ENCODE data around the gene OR1S2. TPM values are rescaled to one million over a fixed set of nuclear protein-coding genes. Genes with fewer than 3 reads are reported as not detected.

The OR1S2 gene
- polyA plus RNA-seq, 1 donor: not detected

GRCh38 chr11:58186938-58187337 is 17.0 kb downstream of the OR1S2 start:
- no CpG with 5 or more reads among the region's 4 CpGs for WGBS (ENCODE audit: insufficient coverage, low lambda C conversion rate)
- peaks cover 7% of the 10 kb centered on the region for H3K4me1 ChIP-seq (ENCODE audit: control insufficient read depth, insufficient read depth, low read length)
- no peak overlapping the region for H3K27ac ChIP-seq (ENCODE audit: low read length)
- no peaks in the 10 kb centered on the region for H3K27me3 ChIP-seq (ENCODE audit: control insufficient read depth, insufficient read depth, low read length)
- no peak overlapping the region for H3K4me3 ChIP-seq (ENCODE audit: low read length)
- DNase-seq: no peak
- no peaks in the 10 kb centered on the region for H3K36me3 ChIP-seq (ENCODE audit: control insufficient read depth, insufficient read depth, low read length)
- H3K9me3 ChIP-seq (ENCODE audit: control insufficient read depth, low read depth, low read length): peaks cover 7% of the 10 kb centered on the region

GRCh38 chr11:58179648-58180047 is 24.3 kb downstream of the OR1S2 start:
- Histone ChIP-seq H3K9me3 (ENCODE audit: control insufficient read depth, low read depth, low read length) (no peaks in the 10 kb centered on the region), H3K27ac (ENCODE audit: low read length) (no peak overlapping the region), H3K4me1 (ENCODE audit: control insufficient read depth, insufficient read depth, low read length) (no peaks in the 10 kb centered on the region), H3K27me3 (ENCODE audit: control insufficient read depth, insufficient read depth, low read length) (no peaks in the 10 kb centered on the region), H3K36me3 (ENCODE audit: control insufficient read depth, insufficient read depth, low read length) (no peaks in the 10 kb centered on the region), H3K4me3 (ENCODE audit: low read length) (no peak overlapping the region)
- DNase-seq: no peak
- no CpG with 5 or more reads among the region's 7 CpGs for WGBS (ENCODE audit: insufficient coverage, low lambda C conversion rate)

- Histone ChIP-seq H3K4me1 (ENCODE audit: control insufficient read depth, insufficient read depth, low read length) (no peaks in the 10 kb centered on the region), H3K4me3 (ENCODE audit: low read length) (no peak overlapping the region), H3K36me3 (ENCODE audit: control insufficient read depth, insufficient read depth, low read length) (no peaks in the 10 kb centered on the region), H3K27ac (ENCODE audit: low read length) (no peak overlapping the region), H3K9me3 (ENCODE audit: control insufficient read depth, low read depth, low read length) (no peaks in the 10 kb centered on the region), H3K27me3 (ENCODE audit: control insufficient read depth, insufficient read depth, low read length) (no peaks in the 10 kb centered on the region)
- 64% methylated on average over 3 of the region's 6 CpGs for WGBS (ENCODE audit: insufficient coverage, low lambda C conversion rate)
- no peak for DNase-seq
These were observed 25.5 kb downstream of the OR1S2 start for GRCh38 chr11:58178444-58178843.

GRCh38 chr11:58177409-58178054 is 26.4 kb downstream of the OR1S2 start:
- 89% methylated on average over 5 of the region's 5 CpGs for WGBS (ENCODE audit: insufficient coverage, low lambda C conversion rate)
- Histone ChIP-seq H3K9me3 (ENCODE audit: control insufficient read depth, low read depth, low read length) (no peaks in the 10 kb centered on the region), H3K4me1 (ENCODE audit: control insufficient read depth, insufficient read depth, low read length) (no peaks in the 10 kb centered on the region), H3K36me3 (ENCODE audit: control insufficient read depth, insufficient read depth, low read length) (no peaks in the 10 kb centered on the region), H3K27me3 (ENCODE audit: control insufficient read depth, insufficient read depth, low read length) (no peaks in the 10 kb centered on the region), H3K4me3 (ENCODE audit: low read length) (no peak overlapping the region), H3K27ac (ENCODE audit: low read length) (no peak overlapping the region)
- no peak for DNase-seq

GRCh38 chr11:58165504-58166106 is 38.3 kb downstream of the OR1S2 start:
- H3K36me3 ChIP-seq (ENCODE audit: control insufficient read depth, insufficient read depth, low read length): no peaks in the 10 kb centered on the region
- H3K4me3 ChIP-seq (ENCODE audit: low read length): no peak overlapping the region
- peaks cover 24% of the 10 kb centered on the region for H3K4me1 ChIP-seq (ENCODE audit: control insufficient read depth, insufficient read depth, low read length)
- DNase-seq: peak; percentile 78 to 91
- no peaks in the 10 kb centered on the region for H3K9me3 ChIP-seq (ENCODE audit: control insufficient read depth, low read depth, low read length)
- H3K27ac ChIP-seq (ENCODE audit: low read length): peak overlapping the region; percentile 80
- 18% methylated on average over 3 of the region's 7 CpGs for WGBS (ENCODE audit: insufficient coverage, low lambda C conversion rate)
- H3K27me3 ChIP-seq (ENCODE audit: control insufficient read depth, insufficient read depth, low read length): no peaks in the 10 kb centered on the region

GRCh38 chr11:58164990-58165389 is 39.0 kb downstream of the OR1S2 start:
- no peak for DNase-seq
- H3K4me1 ChIP-seq (ENCODE audit: control insufficient read depth, insufficient read depth, low read length): peaks cover 24% of the 10 kb centered on the region
- H3K36me3 ChIP-seq (ENCODE audit: control insufficient read depth, insufficient read depth, low read length): no peaks in the 10 kb centered on the region
- no peak overlapping the region for H3K4me3 ChIP-seq (ENCODE audit: low read length)
- no CpG with 5 or more reads among the region's 1 CpG for WGBS (ENCODE audit: insufficient coverage, low lambda C conversion rate)
- H3K27me3 ChIP-seq (ENCODE audit: control insufficient read depth, insufficient read depth, low read length): no peaks in the 10 kb centered on the region
- H3K9me3 ChIP-seq (ENCODE audit: control insufficient read depth, low read depth, low read length): no peaks in the 10 kb centered on the region
- H3K27ac ChIP-seq (ENCODE audit: low read length): peak overlapping the region; percentile 80

- Histone ChIP-seq H3K36me3 (ENCODE audit: control insufficient read depth, insufficient read depth, low read length) (no peaks in the 10 kb centered on the region), H3K9me3 (ENCODE audit: control insufficient read depth, low read depth, low read length) (no peaks in the 10 kb centered on the region), H3K4me1 (ENCODE audit: control insufficient read depth, insufficient read depth, low read length) (peaks cover 24% of the 10 kb centered on the region), H3K27ac (ENCODE audit: low read length) (peak overlapping the region; percentile 80), H3K4me3 (ENCODE audit: low read length) (no peak overlapping the region), H3K27me3 (ENCODE audit: control insufficient read depth, insufficient read depth, low read length) (no peaks in the 10 kb centered on the region)
- no CpG with 5 or more reads among the region's 4 CpGs for WGBS (ENCODE audit: insufficient coverage, low lambda C conversion rate)
- peak in 1 of 2 donors; percentile 50 for DNase-seq
These were observed 39.6 kb downstream of the OR1S2 start for GRCh38 chr11:58164389-58164788.

Other genes starting within 250 kb of the OR1S2 start
- gene OR9Q1, start 180.3 kb downstream of the OR1S2 start, polyA plus RNA-seq: not detected
- not detected for gene OR6Q1, start 173.2 kb downstream of the OR1S2 start, polyA plus RNA-seq
- gene OR9I1, start 78.6 kb downstream of the OR1S2 start, polyA plus RNA-seq: not detected
- not detected for gene OR9Q2, start 15.1 kb downstream of the OR1S2 start, polyA plus RNA-seq
- not detected for gene OR1S1, start 8.6 kb upstream of the OR1S2 start, polyA plus RNA-seq
- gene OR10Q1, start 24.8 kb upstream of the OR1S2 start, polyA plus RNA-seq: not detected
- gene OR10W1, start 64.1 kb upstream of the OR1S2 start, polyA plus RNA-seq: not detected
- gene OR5B17, start 154.9 kb upstream of the OR1S2 start, polyA plus RNA-seq: not detected
- not detected for gene OR5B3, start 202.7 kb upstream of the OR1S2 start, polyA plus RNA-seq
- 0.01 TPM for gene OR5B2, start 224.0 kb upstream of the OR1S2 start, polyA plus RNA-seq
- 0.03 TPM for gene OR5B12, start 238.1 kb upstream of the OR1S2 start, polyA plus RNA-seq